GM12892 (cell line): ENCODE results near the gene BICD2.

Experiments used
- POLR2A ChIP-seq: IDR thresholded peaks from 2 replicates; pipeline ENCODE4 v1.6.1; 2011; ENCODE audit warnings: low read depth, low read length, control low read depth
- POLR2AphosphoS5 ChIP-seq: IDR thresholded peaks from 2 replicates; pipeline ENCODE4 v1.6.1; 2011; ENCODE audit warnings: low read depth, low read length, control low read depth
- TAF1 ChIP-seq: IDR thresholded peaks from 2 replicates; pipeline ENCODE4 v1.6.1; 2011; ENCODE audit warnings: low read depth, mild to moderate bottlenecking, control low read depth, low read length, borderline replicate concordance

DNA sequence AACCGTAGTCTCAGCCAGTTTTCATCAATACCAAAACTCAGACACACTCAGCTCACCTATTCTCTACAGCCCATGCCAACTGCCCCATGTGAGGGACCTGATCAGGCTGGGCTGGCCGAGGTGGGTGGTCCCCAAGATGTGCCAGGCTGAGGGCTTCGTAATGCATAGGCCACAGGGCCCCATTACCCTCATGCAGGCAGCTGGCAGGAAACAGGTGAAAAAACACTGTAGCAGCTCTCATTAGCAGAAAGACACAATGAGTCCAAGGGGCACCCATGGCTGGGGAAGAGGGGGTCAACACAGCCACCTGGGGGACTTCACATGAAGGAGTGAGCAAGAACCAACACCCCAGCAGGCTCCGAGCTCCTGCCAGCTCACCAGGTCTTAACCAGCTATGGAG lies 102.9 kb downstream of the BICD2 start:
- TF ChIP-seq POLR2AphosphoS5 = no peak
- no peak for TF ChIP-seq TAF1
- no peak for TF ChIP-seq POLR2A
